ENCODE data around the gene GPR82.

The GPR82 gene

DNA sequence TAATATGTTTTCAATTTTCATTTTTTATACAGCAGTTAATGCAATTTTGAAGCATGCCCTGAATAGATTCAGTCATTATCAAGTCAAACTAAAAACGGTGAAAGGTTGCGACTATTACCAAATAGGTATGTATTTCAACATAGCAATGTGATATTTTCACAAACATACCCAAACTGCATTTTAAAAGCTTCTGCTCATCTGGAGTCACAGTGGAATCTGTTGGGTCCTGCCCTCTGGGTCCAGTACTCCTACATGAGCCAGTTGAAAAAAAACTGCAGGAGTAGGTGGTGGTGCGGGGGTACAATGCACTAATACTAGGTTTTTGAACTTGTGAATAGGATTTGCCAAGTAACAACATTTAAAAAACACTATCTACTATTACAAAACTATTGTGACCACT is 34.3 kb upstream of the GPR82 start:
- Histone ChIP-seq H3K9ac (ENCODE audit: low read length) (no peak overlapping the region), H3K14ac (ENCODE audit: low read length in 2 of 2) (no peak overlapping the region), H3K36me3 (ENCODE audit: control insufficient read depth in 1 of 2, insufficient read depth in 2 of 2, low read depth in 1 of 2, low read length in 2 of 2) (no peaks in the 10 kb centered on the region), H3K4ac (ENCODE audit: low read depth in 1 of 2, low read length in 2 of 2) (no peak overlapping the region), H3K23ac (ENCODE audit: low read length in 2 of 2) (no peak overlapping the region), H3K4me2 (ENCODE audit: low read length, poor library complexity, severe bottlenecking) (no peak overlapping the region), H4K91ac (ENCODE audit: low read length) (no peak overlapping the region), H3K27ac (ENCODE audit: low read length, poor library complexity, severe bottlenecking) (no peak overlapping the region), H2BK12ac (ENCODE audit: low read length in 2 of 2) (no peak overlapping the region), H3K18ac (ENCODE audit: low read depth in 1 of 2, low read length in 2 of 2) (no peak overlapping the region), H3K9me3 (ENCODE audit: control insufficient read depth, low read length) (no peaks in the 10 kb centered on the region), H3K79me1 (replicated peaks; ENCODE audit: low read length, poor library complexity, severe bottlenecking) (peaks cover 3% of the 10 kb centered on the region), H2AK5ac (ENCODE audit: low read length, severe bottlenecking) (no peak overlapping the region), H2BK120ac (ENCODE audit: low read depth, low read length) (no peak overlapping the region), H2AFZ (ENCODE audit: low read depth, low read length) (no peak overlapping the region), H3K27me3 (ENCODE audit: control insufficient read depth in 1 of 2, insufficient read depth in 1 of 2, low read length in 2 of 2) (peaks cover 0 to 12% of the 10 kb centered on the region in 2 experiments), H2BK15ac (ENCODE audit: low read depth, poor library complexity, severe bottlenecking) (no peak overlapping the region), H2BK5ac (ENCODE audit: low read depth, low read length, poor library complexity, severe bottlenecking) (no peak overlapping the region), H3K4me1 (ENCODE audit: control insufficient read depth, insufficient read depth, low read depth, low read length) (no peaks in the 10 kb centered on the region), H4K8ac (ENCODE audit: low read length) (no peak overlapping the region), H3K4me3 (ENCODE audit: insufficient read depth in 1 of 2, low read depth in 1 of 2, low read length in 2 of 2) (no peak overlapping the region)
- DNase-seq = no peak
- no CpG with 5 or more reads among the region's 3 CpGs for WGBS

DNA sequence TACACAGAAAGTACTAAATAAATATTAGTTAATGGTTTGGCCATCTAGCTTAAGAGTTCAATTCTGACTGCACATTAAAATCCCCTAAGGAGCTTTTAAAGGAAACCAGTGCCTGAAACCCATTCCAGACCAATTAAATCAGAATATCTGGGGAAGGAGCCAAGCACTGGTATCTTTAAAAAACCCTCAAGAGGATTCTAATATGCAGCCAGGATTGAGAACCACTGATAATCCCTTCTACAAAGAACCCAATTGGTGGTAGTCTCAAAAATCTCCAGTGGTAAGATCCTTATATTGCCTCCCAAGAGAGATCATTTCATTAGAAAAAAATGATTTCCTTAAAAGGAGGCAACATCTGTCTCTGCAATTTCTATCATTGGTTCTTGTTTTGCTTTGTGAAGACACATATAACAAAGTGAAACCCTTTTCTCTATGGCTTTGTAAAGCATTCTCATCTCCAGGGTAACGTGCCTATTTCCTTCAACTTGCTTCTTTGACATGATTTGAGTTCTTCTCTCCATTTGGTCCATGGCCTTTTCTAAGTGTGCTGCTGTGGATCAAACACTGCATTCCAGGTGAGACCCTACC is 31.7 kb upstream of the GPR82 start:
- WGBS = 93% methylated on average over 1 of the region's 1 CpG
- Histone ChIP-seq H2AFZ (ENCODE audit: low read depth, low read length) (no peak overlapping the region), H3K18ac (ENCODE audit: low read depth in 1 of 2, low read length in 2 of 2) (no peak overlapping the region), H3K27me3 (ENCODE audit: control insufficient read depth in 1 of 2, insufficient read depth in 1 of 2, low read length in 2 of 2) (peaks cover 0 to 12% of the 10 kb centered on the region in 2 experiments), H3K4me1 (ENCODE audit: control insufficient read depth, insufficient read depth, low read depth, low read length) (no peaks in the 10 kb centered on the region), H3K36me3 (ENCODE audit: control insufficient read depth in 1 of 2, insufficient read depth in 2 of 2, low read depth in 1 of 2, low read length in 2 of 2) (no peaks in the 10 kb centered on the region), H2BK5ac (ENCODE audit: low read depth, low read length, poor library complexity, severe bottlenecking) (no peak overlapping the region), H2BK120ac (ENCODE audit: low read depth, low read length) (no peak overlapping the region), H3K4ac (ENCODE audit: low read depth in 1 of 2, low read length in 2 of 2) (no peak overlapping the region), H4K8ac (ENCODE audit: low read length) (no peak overlapping the region), H3K14ac (ENCODE audit: low read length in 2 of 2) (no peak overlapping the region), H2BK15ac (ENCODE audit: low read depth, poor library complexity, severe bottlenecking) (no peak overlapping the region), H3K23ac (ENCODE audit: low read length in 2 of 2) (no peak overlapping the region), H2BK12ac (ENCODE audit: low read length in 2 of 2) (no peak overlapping the region), H3K9ac (ENCODE audit: low read length) (no peak overlapping the region), H3K4me3 (ENCODE audit: insufficient read depth in 1 of 2, low read depth in 1 of 2, low read length in 2 of 2) (peak overlapping the region in 1 of 2 experiments; percentile 40), H3K27ac (ENCODE audit: low read length, poor library complexity, severe bottlenecking) (no peak overlapping the region), H3K9me3 (ENCODE audit: control insufficient read depth, low read length) (no peaks in the 10 kb centered on the region), H4K91ac (ENCODE audit: low read length) (no peak overlapping the region), H3K79me1 (replicated peaks; ENCODE audit: low read length, poor library complexity, severe bottlenecking) (peaks cover 2% of the 10 kb centered on the region), H3K4me2 (ENCODE audit: low read length, poor library complexity, severe bottlenecking) (no peak overlapping the region), H2AK5ac (ENCODE audit: low read length, severe bottlenecking) (no peak overlapping the region)
- no peak for DNase-seq

DNA sequence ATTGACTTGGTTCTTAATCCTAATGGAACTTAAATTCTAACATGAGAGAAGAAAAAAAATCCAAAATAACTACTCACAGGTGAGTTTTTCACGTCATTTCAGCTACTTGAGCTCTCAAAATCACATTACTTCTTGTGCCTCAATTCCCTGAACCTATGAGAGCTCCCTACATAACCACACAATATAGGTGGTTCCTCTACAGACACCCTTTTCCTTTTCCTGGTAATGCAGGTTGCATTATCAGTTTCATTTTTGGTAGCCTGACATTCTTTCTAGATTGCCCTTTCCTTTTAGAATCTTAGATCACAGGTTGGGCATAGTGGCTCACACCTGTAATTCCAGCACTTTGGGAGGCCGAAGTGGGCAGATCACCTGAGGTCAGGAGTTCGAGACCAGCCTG is 31.0 kb upstream of the GPR82 start:
- Histone ChIP-seq H3K4me2 (ENCODE audit: low read length, poor library complexity, severe bottlenecking) (no peak overlapping the region), H3K18ac (ENCODE audit: low read depth in 1 of 2, low read length in 2 of 2) (no peak overlapping the region), H3K14ac (ENCODE audit: low read length in 2 of 2) (no peak overlapping the region), H3K79me1 (replicated peaks; ENCODE audit: low read length, poor library complexity, severe bottlenecking) (peaks cover 2% of the 10 kb centered on the region), H2BK15ac (ENCODE audit: low read depth, poor library complexity, severe bottlenecking) (no peak overlapping the region), H3K4ac (ENCODE audit: low read depth in 1 of 2, low read length in 2 of 2) (no peak overlapping the region), H3K27ac (ENCODE audit: low read length, poor library complexity, severe bottlenecking) (no peak overlapping the region), H4K8ac (ENCODE audit: low read length) (no peak overlapping the region), H2AFZ (ENCODE audit: low read depth, low read length) (no peak overlapping the region), H3K9ac (ENCODE audit: low read length) (no peak overlapping the region), H2BK120ac (ENCODE audit: low read depth, low read length) (no peak overlapping the region), H3K36me3 (ENCODE audit: control insufficient read depth in 1 of 2, insufficient read depth in 2 of 2, low read depth in 1 of 2, low read length in 2 of 2) (no peaks in the 10 kb centered on the region), H3K27me3 (ENCODE audit: control insufficient read depth in 1 of 2, insufficient read depth in 1 of 2, low read length in 2 of 2) (peaks cover 0 to 12% of the 10 kb centered on the region in 2 experiments), H4K91ac (ENCODE audit: low read length) (no peak overlapping the region), H3K4me1 (ENCODE audit: control insufficient read depth, insufficient read depth, low read depth, low read length) (no peaks in the 10 kb centered on the region), H3K9me3 (ENCODE audit: control insufficient read depth, low read length) (no peaks in the 10 kb centered on the region), H2BK12ac (ENCODE audit: low read length in 2 of 2) (no peak overlapping the region), H2BK5ac (ENCODE audit: low read depth, low read length, poor library complexity, severe bottlenecking) (no peak overlapping the region), H3K4me3 (ENCODE audit: insufficient read depth in 1 of 2, low read depth in 1 of 2, low read length in 2 of 2) (no peak overlapping the region), H3K23ac (ENCODE audit: low read length in 2 of 2) (no peak overlapping the region), H2AK5ac (ENCODE audit: low read length, severe bottlenecking) (no peak overlapping the region)
- whole genome bisulfite sequencing = 100% methylated on average over 1 of the region's 3 CpGs
- no peak for DNase-seq

DNA sequence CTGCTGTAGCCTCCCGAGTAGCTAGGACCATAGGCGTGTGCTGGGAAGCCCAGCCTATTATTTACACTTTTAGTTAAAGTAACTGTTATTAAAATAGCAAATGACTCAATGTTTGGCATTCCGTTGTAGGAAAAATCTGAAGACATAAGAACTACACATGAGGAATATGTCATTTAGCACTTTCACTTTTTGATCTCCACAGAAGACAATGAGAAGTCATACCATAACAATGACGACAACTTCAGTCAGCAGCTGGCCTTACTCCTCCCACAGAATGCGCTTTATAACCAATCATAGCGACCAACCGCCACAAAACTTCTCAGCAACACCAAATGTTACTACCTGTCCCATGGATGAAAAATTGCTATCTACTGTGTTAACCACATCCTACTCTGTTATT is 28.6 kb upstream of the GPR82 start:
- Histone ChIP-seq H3K9ac (ENCODE audit: low read length) (no peak overlapping the region), H2BK15ac (ENCODE audit: low read depth, poor library complexity, severe bottlenecking) (no peak overlapping the region), H3K9me3 (ENCODE audit: control insufficient read depth, low read length) (no peaks in the 10 kb centered on the region), H3K79me1 (replicated peaks; ENCODE audit: low read length, poor library complexity, severe bottlenecking) (peaks cover 2% of the 10 kb centered on the region), H3K18ac (ENCODE audit: low read depth in 1 of 2, low read length in 2 of 2) (no peak overlapping the region), H3K36me3 (ENCODE audit: control insufficient read depth in 1 of 2, insufficient read depth in 2 of 2, low read depth in 1 of 2, low read length in 2 of 2) (no peaks in the 10 kb centered on the region), H4K91ac (ENCODE audit: low read length) (no peak overlapping the region), H2BK12ac (ENCODE audit: low read length in 2 of 2) (no peak overlapping the region), H3K4me3 (ENCODE audit: insufficient read depth in 1 of 2, low read depth in 1 of 2, low read length in 2 of 2) (no peak overlapping the region), H4K8ac (ENCODE audit: low read length) (no peak overlapping the region), H3K4ac (ENCODE audit: low read depth in 1 of 2, low read length in 2 of 2) (no peak overlapping the region), H3K27ac (ENCODE audit: low read length, poor library complexity, severe bottlenecking) (no peak overlapping the region), H3K4me2 (ENCODE audit: low read length, poor library complexity, severe bottlenecking) (no peak overlapping the region), H2AK5ac (ENCODE audit: low read length, severe bottlenecking) (no peak overlapping the region), H3K23ac (ENCODE audit: low read length in 2 of 2) (no peak overlapping the region), H3K14ac (ENCODE audit: low read length in 2 of 2) (no peak overlapping the region), H3K4me1 (ENCODE audit: control insufficient read depth, insufficient read depth, low read depth, low read length) (no peaks in the 10 kb centered on the region), H2BK5ac (ENCODE audit: low read depth, low read length, poor library complexity, severe bottlenecking) (no peak overlapping the region), H3K27me3 (ENCODE audit: control insufficient read depth in 1 of 2, insufficient read depth in 1 of 2, low read length in 2 of 2) (peaks cover 0 to 9% of the 10 kb centered on the region in 2 experiments), H2BK120ac (ENCODE audit: low read depth, low read length) (no peak overlapping the region), H2AFZ (ENCODE audit: low read depth, low read length) (no peak overlapping the region)
- DNase-seq = peak; percentile 28
- WGBS = 73% methylated on average over 5 of the region's 7 CpGs

Data from mesenchymal stem cell (in vitro differentiated cells and primary cell).